MM.1S (cell line): ENCODE results near the gene CD79A.

Experiments used
- DNase-seq: peaks from one replicate; pipeline ENCODE4 v3.0.0-alpha.2; 2015
- H2AFZ ChIP-seq: fragments of 300-600 bp; sonication (generic); 2 replicates; pipeline ENCODE4 v1.6.0; 2016; ENCODE audit warnings: antibody characterized with exemption, low read length
- H3F3A ChIP-seq: fragments of 300-600 bp; sonication (generic); 2 replicates; pipeline ENCODE4 v1.6.1; 2016; ENCODE audit warnings: mild to moderate bottlenecking, antibody characterized with exemption, low read length, moderate library complexity, mixed read lengths; ENCODE audit not compliant: insufficient read depth
- H3K27ac ChIP-seq: fragments of 300-600 bp; sonication (generic); 2 replicates; pipeline ENCODE4 v1.5.1; 2016; ENCODE audit warnings: mild to moderate bottlenecking, low read length
- H3K27me3 ChIP-seq: fragments of 300-600 bp; sonication (generic); replicated peaks from 2 replicates; pipeline ENCODE4 v1.6.0; 2016; ENCODE audit warnings: low read length; ENCODE audit not compliant: insufficient read depth
- H3K36me3 ChIP-seq: fragments of 300-600 bp; sonication (generic); replicated peaks from 2 replicates; pipeline ENCODE4 v1.6.1; 2016; ENCODE audit warnings: mild to moderate bottlenecking, low read length, mixed read lengths; ENCODE audit not compliant: insufficient read depth
- H3K4me1 ChIP-seq: fragments of 300-600 bp; sonication (generic); 2 replicates; pipeline ENCODE4 v1.6.1; 2016; ENCODE audit warnings: low read length, mixed read lengths
- H3K4me2 ChIP-seq: fragments of 300-600 bp; sonication (generic); 2 replicates; pipeline ENCODE4 v1.6.0; 2016; ENCODE audit warnings: low read depth, low read length
- H3K4me3 ChIP-seq: fragments of 300-600 bp; sonication (generic); 2 replicates; pipeline ENCODE4 v1.5.1; 2016; ENCODE audit warnings: low read length, mixed read lengths
- H3K79me2 ChIP-seq: fragments of 300-600 bp; sonication (generic); 2 replicates; pipeline ENCODE4 v1.6.1; 2016; ENCODE audit warnings: mixed run types, low read length, mixed read lengths
- H3K9ac ChIP-seq: fragments of 300-600 bp; sonication (generic); 2 replicates; pipeline ENCODE4 v1.6.1; 2016; ENCODE audit warnings: low read length, mixed read lengths
- H3K9me2 ChIP-seq: fragments of 300-600 bp; sonication (generic); replicated peaks from 2 replicates; pipeline ENCODE4 v1.6.1; 2016; ENCODE audit warnings: mild to moderate bottlenecking, low read length, mixed read lengths; ENCODE audit not compliant: insufficient read depth
- H3K9me3 ChIP-seq: fragments of 300-600 bp; sonication (generic); replicated peaks from 2 replicates; pipeline ENCODE4 v1.6.1; 2016; ENCODE audit warnings: mild to moderate bottlenecking, low read length, mixed read lengths; ENCODE audit not compliant: insufficient read depth
- H4K20me1 ChIP-seq: fragments of 300-600 bp; sonication (generic); 2 replicates; pipeline ENCODE4 v1.6.1; 2016; ENCODE audit warnings: mild to moderate bottlenecking, low read length, moderate library complexity, mixed read lengths; ENCODE audit not compliant: insufficient read depth
- CTCF ChIP-seq: fragments of 300-600 bp; sonication (generic); IDR thresholded peaks from 2 replicates; pipeline ENCODE4 v1.5.1; 2016; ENCODE audit warnings: antibody characterized with exemption, low read length, mixed read lengths
- EZH2 ChIP-seq: fragments of 300-600 bp; sonication (generic); optimal IDR thresholded peaks from 2 replicates; pipeline ENCODE3; 2017; ENCODE audit warnings: low read depth, mild to moderate bottlenecking, antibody characterized with exemption, low read length, mixed read lengths
- EZH2phosphoT487 ChIP-seq: fragments of 300-600 bp; sonication (generic); IDR thresholded peaks from 2 replicates; pipeline ENCODE4 v1.6.1; 2018; ENCODE audit warnings: antibody characterized with exemption, low read length

CD79A gene

GRCh38 chr19:41908724-41909464, 31.8 kb downstream of the CD79A start:
- Histone ChIP-seq H3K4me1 (no peaks in the 10 kb centered on the region), H2AFZ (no peak overlapping the region), H3K4me3 (no peak overlapping the region), H3F3A (no peaks in the 10 kb centered on the region), H3K27me3 (peaks cover 34% of the 10 kb centered on the region), H3K79me2 (no peaks in the 10 kb centered on the region), H3K27ac (no peak overlapping the region), H3K9me2 (no peaks in the 10 kb centered on the region), H3K9ac (no peak overlapping the region), H4K20me1 (no peaks in the 10 kb centered on the region), H3K4me2 (no peak overlapping the region), H3K9me3 (no peaks in the 10 kb centered on the region), H3K36me3 (no peaks in the 10 kb centered on the region)
- TF ChIP-seq EZH2 (no peak), EZH2phosphoT487 (no peak)
- DNase-seq: no peak

GRCh38 chr19:41909706-41910105, 32.6 kb downstream of the CD79A start:
- no peak overlapping the region for H3K9ac ChIP-seq
- no peak for DNase-seq
- no peaks in the 10 kb centered on the region for H3K9me2 ChIP-seq
- H3K27ac ChIP-seq: no peak overlapping the region
- H3K36me3 ChIP-seq: no peaks in the 10 kb centered on the region
- TF ChIP-seq EZH2 (no peak), EZH2phosphoT487 (no peak), CTCF (no peak)
- H3K4me3 ChIP-seq: no peak overlapping the region
- no peaks in the 10 kb centered on the region for H3K9me3 ChIP-seq
- H4K20me1 ChIP-seq: no peaks in the 10 kb centered on the region
- no peaks in the 10 kb centered on the region for H3K79me2 ChIP-seq
- H3K4me2 ChIP-seq: no peak overlapping the region
- H2AFZ ChIP-seq: no peak overlapping the region
- H3K27me3 ChIP-seq: peaks cover 40% of the 10 kb centered on the region
- H3F3A ChIP-seq: no peaks in the 10 kb centered on the region
- no peaks in the 10 kb centered on the region for H3K4me1 ChIP-seq

- Histone ChIP-seq H3K36me3 (no peaks in the 10 kb centered on the region), H3K27ac (no peak overlapping the region), H3K9me3 (no peaks in the 10 kb centered on the region), H3K4me1 (no peaks in the 10 kb centered on the region), H3K4me2 (no peak overlapping the region), H3K9ac (no peak overlapping the region), H4K20me1 (no peaks in the 10 kb centered on the region), H3K79me2 (no peaks in the 10 kb centered on the region), H2AFZ (no peak overlapping the region), H3K4me3 (no peak overlapping the region), H3F3A (no peaks in the 10 kb centered on the region), H3K9me2 (no peaks in the 10 kb centered on the region), H3K27me3 (peaks cover 45% of the 10 kb centered on the region)
- TF ChIP-seq CTCF: no peak
- TF ChIP-seq EZH2: no peak
- no peak for TF ChIP-seq EZH2phosphoT487
- no peak for DNase-seq
Measured at GRCh38 chr19:41910240-41910991, 33.3 kb downstream of the CD79A start.
